HuH-7.5 (cell line): ENCODE results near the gene TTC21A.
"Not testable (repeated sequence)": the region's sequence is repeated elsewhere in the genome, so short reads cannot be mapped to it uniquely, and the experiment has no call there.

ENCODE experiments used
- DNase-seq: peaks from one replicate; pipeline ENCODE4 v3.0.0; 2011; ENCODE audit warnings: low spot score

Gene TTC21A

GRCh38 chr3:39154280-39155021 lies 47.0 kb downstream of the TTC21A start:
- peak; percentile 53 for DNase-seq

- DNase-seq: no peak
Observed at GRCh38 chr3:39156421-39156820, 48.9 kb downstream of the TTC21A start.

GRCh38 chr3:39157359-39157758 lies 49.9 kb downstream of the TTC21A start:
- DNase-seq: no peak

GRCh38 chr3:39158148-39158715 lies 50.8 kb downstream of the TTC21A start:
- no peak for DNase-seq

GRCh38 chr3:39164414-39164813 lies 56.9 kb downstream of the TTC21A start:
- no peak for DNase-seq

- DNase-seq: no peak
Observed at GRCh38 chr3:39165518-39165917, 58.0 kb downstream of the TTC21A start.

- no peak for DNase-seq
Observed at GRCh38 chr3:39166134-39166710, 58.7 kb downstream of the TTC21A start.

GRCh38 chr3:39166932-39167532 lies 59.6 kb downstream of the TTC21A start:
- no peak for DNase-seq

- DNase-seq: no peak
Observed at GRCh38 chr3:39168156-39168780, 60.8 kb downstream of the TTC21A start.

GRCh38 chr3:39169712-39170111 lies 62.2 kb downstream of the TTC21A start:
- no peak for DNase-seq

GRCh38 chr3:39170461-39170860 lies 63.0 kb downstream of the TTC21A start:
- no peak for DNase-seq

GRCh38 chr3:39170877-39171276 lies 63.4 kb downstream of the TTC21A start:
- not testable (repeated sequence) for DNase-seq

GRCh38 chr3:39171860-39172259 lies 64.4 kb downstream of the TTC21A start:
- no peak for DNase-seq

GRCh38 chr3:39173318-39174125 lies 66.0 kb downstream of the TTC21A start:
- no peak for DNase-seq

- no peak for DNase-seq
Observed at GRCh38 chr3:39176025-39176714, 68.7 kb downstream of the TTC21A start.

GRCh38 chr3:39177708-39178332 lies 70.3 kb downstream of the TTC21A start:
- peak; percentile 93 for DNase-seq

GRCh38 chr3:39178553-39178952 lies 71.1 kb downstream of the TTC21A start:
- DNase-seq: no peak

- no peak for DNase-seq
Observed at GRCh38 chr3:39180183-39180545, 72.7 kb downstream of the TTC21A start.

- DNase-seq: peak; percentile 94
Observed at GRCh38 chr3:39180546-39181346, 73.3 kb downstream of the TTC21A start.
